ENCODE measurements around the gene CRYGS. TPM values are rescaled to one million over a fixed set of nuclear protein-coding genes. Genes with fewer than 3 reads are reported as not detected.
"Not testable (repeated sequence)": the region's sequence is repeated elsewhere in the genome, so short reads cannot be mapped to it uniquely, and the experiment has no call there.

The CRYGS gene
- total and polyA plus RNA-seq, 9 of the 15 experiments (the other 6 are each of a cell fraction or from before 2014, with no cell fraction given) = 1.5 to 3.8 (median 2.0) TPM

DNA sequence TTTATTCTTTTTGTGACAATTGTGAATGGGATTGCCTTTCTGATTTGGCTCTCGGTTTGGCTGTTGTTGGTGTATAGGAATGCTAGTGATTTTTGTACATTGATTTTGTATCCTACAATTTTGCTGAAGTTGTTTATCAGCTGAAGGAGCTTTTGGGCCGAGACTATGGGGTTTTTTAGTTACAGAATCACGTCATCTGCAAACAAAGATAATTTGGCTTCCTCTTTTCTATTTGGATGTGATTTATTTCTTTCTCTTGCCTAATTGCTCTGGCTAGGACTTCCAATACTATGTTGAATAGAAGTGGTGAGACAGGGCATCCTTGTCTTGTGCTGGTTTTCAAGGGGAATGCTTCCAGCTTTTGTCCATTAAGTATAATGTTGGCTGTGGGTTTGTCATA is 44.2 kb downstream of the CRYGS start:
- FAIRE-seq; H3K4me2 ChIP-seq (ENCODE audit: insufficient read depth, low read length); H3K36me3 ChIP-seq (ENCODE audit: control insufficient read depth, insufficient read depth, low read length); in situ Hi-C loops (cut with MboI); intact Hi-C loops (cut with micrococcal nuclease); H3K27ac ChIP-seq (ENCODE audit: extremely low read depth, low read depth, low read length); CTCF ChIA-PET (ENCODE audit: low intra/inter-chr PET ratio); H4K20me1 ChIP-seq (replicated peaks; ENCODE audit: control insufficient read depth, insufficient read depth, low read length); ATAC-seq; H3K9me1 ChIP-seq (ENCODE audit: control insufficient read depth, insufficient read depth, low read length); BruUV-seq (replicated peaks); H3K4me3 ChIP-seq; H3K9me3 ChIP-seq (replicated peaks; ENCODE audit: control insufficient read depth, insufficient read depth, low read depth, low read length); H3K9ac ChIP-seq (ENCODE audit: insufficient read depth in 1 of 2, low read depth in 2 of 2, low read length in 2 of 2); H3K79me2 ChIP-seq (ENCODE audit: control insufficient read depth, insufficient read depth, low read length); H3K4me1 ChIP-seq (replicated peaks in 1 of 2; ENCODE audit: control insufficient read depth in 2 of 2, insufficient read depth in 2 of 2, low read length in 2 of 2); H2AFZ ChIP-seq (ENCODE audit: low read depth, low read length); POLR2A ChIA-PET; DNase-seq (ENCODE audit: extremely low read depth in 1 of 4, low spot score in 3 of 4): not testable (repeated sequence)
- H3K27me3 ChIP-seq (ENCODE audit: control insufficient read depth in 2 of 2, insufficient read depth in 2 of 2, low read length in 2 of 2) = peaks cover 2 to 34% of the 10 kb centered on the region in 2 experiments; a peak in 3 of 5 replicates
- WGBS (ENCODE audit: insufficient coverage, low coverage, missing lambda C conversion rate) = 0% methylated on average over 3 of the region's 3 CpGs
- TF ChIP-seq SPI1 (IDR thresholded peaks at IDR 0.05; ENCODE audit: borderline replicate concordance, low read depth, low read length) = peak; percentile 66; the same call in 1 of the 2 replicates
- peak; percentile 26 to 30; a peak in 1 of 4 replicates for TF ChIP-seq KDM1A (IDR thresholded peaks at IDR 0.05)
- TF ChIP-seq, protein P1, sequence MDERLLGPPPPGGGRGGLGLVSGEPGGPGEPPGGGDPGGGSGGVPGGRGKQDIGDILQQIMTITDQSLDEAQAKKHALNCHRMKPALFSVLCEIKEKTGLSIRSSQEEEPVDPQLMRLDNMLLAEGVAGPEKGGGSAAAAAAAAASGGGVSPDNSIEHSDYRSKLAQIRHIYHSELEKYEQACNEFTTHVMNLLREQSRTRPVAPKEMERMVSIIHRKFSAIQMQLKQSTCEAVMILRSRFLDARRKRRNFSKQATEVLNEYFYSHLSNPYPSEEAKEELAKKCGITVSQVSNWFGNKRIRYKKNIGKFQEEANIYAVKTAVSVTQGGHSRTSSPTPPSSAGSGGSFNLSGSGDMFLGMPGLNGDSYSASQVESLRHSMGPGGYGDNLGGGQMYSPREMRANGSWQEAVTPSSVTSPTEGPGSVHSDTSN (CRISPR knock-in tag; IDR thresholded peaks at IDR 0.05; ENCODE audit: low read depth) = not testable (repeated sequence)
- TF ChIP-seq, protein P1 (tag; conservative IDR thresholded peaks at IDR 0.05; ENCODE audit: low read depth) = peak; percentile 63
- peak in 1 of 2 experiments; percentile 44; a peak in 2 of 4 replicates for TF ChIP-seq FOXA3 (CRISPR knock-in tag; conservative IDR thresholded peaks at IDR 0.05 in 1 of 2, IDR thresholded peaks at IDR 0.05 in 1 of 2)
- TF ChIP-seq RCOR1 (IDR thresholded peaks at IDR 0.05; ENCODE audit: borderline replicate concordance in 1 of 2, low read depth in 2 of 2, low read length in 2 of 2) = 0 out of 4 replicates have a peak, but pooled peaks of 1 of the 2 experiments have one; percentile 31
- TF ChIP-seq MEIS2 (IDR thresholded peaks at IDR 0.05; ENCODE audit: partially characterized antibody) = peak; percentile 56
